SKM-1 treated with dmso at 0.1 percent for 144 hours (cell line): ENCODE data around the gene MEGF6.

Experiments
- DNase-seq: peaks from one replicate; lab custom pipeline; 2025; ENCODE audit not compliant: unreplicated experiment; lab: John Stamatoyannopoulos, UW

MEGF6 gene

DNA sequence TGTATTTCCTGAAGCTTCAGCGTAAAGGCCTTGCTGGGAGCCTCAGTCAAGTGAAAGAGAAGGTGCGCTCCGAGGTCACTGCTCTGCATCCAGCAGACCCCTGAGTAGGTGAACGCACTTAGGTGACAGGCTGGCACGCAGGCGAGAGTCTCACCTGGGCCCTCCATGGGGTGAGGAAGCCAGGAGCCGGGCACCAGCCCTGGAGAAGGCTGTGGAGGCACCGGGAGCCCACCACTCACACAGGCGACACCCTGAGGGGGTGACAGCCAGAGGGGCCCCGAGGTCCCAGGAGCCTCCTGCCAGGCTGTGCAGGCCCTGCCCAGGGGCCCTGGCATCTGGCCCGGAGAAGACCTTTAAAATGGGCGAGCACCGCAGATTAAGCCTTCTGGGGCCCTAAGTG is 89.2 kb downstream of the MEGF6 start:
- DNase-seq = no peak

DNA sequence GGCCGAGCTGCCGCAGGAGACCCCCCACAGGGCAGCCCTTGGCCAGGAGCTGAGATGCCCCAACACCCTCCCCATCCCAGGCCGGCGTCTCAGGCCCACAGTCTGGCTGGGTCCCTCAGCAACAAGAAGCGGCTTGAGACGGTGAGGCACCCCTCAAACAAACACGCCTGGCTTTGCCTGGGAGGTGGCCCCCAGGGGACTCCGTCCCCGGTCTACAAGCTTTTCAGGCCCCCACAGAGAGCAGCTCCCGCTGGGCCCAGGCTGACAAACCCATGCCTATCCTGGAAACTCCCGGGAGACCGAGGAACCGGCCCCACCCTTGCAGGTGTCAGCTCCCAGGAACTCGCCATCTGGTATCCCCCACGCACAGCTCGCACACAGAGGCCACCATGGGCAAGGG is 89.9 kb downstream of the MEGF6 start:
- DNase-seq = no peak

DNA sequence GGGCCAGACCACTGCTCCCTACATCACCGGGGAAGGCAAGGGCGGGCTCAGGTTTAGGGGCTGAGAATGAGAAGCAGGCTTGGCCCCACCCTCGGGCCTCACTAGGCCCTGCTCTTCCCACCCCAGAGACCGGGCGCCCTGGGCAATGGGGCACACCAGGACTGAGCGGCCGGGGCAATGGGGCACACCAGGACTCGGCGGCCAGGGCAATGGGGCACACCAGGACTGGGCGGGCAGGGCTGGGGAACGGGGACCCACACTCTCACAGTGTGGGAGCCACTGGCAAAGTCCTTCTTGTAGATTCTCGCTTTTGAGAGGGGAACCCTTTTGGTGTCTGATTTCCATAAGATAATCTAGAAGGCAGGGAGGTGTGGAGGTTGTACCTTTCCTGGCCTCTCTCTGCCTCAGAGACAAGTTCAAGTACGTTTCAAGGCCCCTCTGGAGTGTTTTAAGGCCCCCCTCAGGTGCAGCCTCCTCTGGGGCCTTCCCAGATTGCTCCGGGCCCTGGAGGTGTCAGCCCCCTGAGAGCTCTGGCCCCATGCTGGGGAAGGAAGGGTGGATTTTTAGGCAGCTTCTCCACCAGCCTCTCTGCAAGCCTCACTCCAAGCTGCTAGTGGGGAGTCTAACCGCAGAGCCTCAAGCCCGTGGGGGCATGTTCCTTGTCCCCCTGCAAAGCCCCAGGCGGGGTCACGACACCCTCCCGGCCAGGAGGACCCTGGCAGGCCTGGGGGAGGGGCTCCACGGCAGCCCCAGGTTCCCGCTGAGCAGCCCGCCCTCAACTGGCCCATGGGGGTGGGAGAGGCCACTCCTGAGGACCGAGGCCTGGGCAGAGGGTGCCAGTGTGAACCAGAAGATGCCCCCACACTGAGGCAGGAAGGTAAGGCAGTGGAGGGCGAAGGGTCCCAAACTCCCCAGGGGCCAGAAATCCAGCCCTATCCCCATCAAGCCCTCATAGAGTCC is 90.6 kb downstream of the MEGF6 start:
- DNase-seq = no peak

DNA sequence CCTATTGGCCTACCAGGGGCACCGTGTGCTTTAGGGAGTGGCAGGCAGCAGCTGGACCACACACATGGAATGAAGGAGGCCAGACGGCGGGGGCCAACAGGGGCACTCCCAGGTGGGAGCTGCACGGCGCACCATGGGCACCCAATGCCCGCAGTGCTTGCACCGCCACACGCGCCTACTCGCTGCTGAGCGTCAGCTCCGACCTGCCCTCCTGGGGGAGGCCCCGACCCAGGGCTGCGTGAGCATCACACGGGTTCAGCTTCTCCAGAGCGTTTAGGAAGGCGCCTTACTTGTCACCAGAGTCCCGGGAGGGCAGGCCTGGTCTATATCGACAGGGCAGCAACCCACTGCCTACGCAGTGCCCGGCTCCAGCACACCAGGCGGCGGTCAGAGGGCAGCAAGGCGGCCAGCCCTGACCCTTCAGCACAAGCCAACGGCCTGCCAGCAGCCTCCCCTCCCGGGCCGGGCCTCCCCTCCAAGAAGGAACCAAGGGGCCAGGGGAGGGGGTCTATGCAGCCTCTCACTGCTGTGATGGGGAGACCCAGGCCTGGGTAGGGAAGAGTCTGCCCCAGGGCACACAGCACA is 91.9 kb downstream of the MEGF6 start:
- DNase-seq = no peak

DNA sequence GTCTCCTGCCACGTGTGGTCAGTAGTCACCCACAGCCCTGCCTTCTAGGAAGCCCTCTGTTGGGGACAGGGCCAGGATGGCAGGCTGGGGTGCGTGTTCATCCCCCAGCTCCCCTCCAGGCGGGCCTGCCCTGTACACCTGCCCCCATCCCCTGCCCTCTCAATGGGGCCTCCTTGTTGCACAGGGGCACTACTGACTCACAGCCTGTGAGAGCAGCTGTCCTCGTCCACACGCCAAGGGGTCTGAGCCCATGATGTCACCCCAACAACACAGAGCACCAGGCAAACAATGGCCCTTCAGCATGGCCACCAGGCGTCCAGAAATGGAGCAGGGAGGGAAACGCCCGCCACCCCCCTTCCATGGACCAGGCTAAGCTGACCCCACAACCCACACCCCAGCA is 92.6 kb downstream of the MEGF6 start:
- DNase-seq = no peak

DNA sequence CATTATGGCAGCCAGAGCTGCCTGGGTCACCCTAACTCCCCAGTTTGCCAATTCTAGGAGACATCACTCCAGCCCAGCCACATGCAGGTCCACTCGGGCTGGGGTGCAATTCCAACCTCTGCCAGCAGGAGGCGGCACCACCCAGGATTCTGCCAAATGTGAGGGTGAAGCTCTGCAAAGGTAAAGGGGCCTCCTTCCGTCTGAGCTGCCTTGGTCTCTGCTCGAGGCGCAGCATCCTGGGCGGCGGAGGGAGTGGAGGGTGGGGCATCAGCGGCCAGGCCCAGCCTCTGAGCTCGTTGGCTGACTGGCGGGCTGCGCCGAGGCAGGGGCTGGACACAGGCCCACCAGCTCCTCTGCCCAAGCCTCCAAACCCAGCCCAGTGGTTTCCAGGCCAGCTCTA is 93.1 kb downstream of the MEGF6 start:
- no peak for DNase-seq

DNA sequence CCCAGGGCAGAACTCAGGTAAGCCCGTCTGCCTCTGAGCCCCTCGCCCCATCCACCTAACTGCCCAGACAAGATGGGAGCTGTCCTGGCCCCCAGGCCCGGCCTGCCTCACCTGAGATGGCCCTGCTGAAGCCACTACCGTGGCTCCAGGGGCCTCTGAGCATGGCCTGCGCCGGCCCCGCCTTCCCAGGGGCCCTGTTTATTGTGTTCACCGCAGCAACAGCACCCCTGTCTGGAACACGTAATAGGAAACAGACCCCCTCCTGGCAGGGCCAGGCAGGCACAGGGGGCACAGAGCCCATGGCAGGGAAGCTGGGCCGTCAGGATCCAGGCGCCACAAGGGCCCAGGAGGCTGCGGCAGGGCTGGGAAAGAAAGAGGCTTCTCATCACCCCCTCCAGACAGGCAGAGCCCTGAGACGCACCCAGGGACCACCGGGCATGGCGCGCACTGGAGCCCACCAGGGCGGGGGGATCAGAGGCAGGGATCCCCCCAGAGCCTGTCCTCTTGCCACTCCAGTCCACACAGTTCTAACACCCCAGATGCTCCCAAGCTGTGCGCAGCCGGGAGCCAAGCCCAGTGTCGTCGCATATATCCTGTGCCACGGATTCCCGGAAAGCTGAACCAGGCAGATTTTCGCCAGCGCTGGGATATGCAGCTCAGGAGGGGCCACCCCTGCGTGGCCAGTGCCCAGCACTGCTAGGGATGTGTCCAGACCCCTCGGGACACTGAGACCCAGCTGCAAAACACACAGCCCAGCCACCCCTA is 94.2 kb downstream of the MEGF6 start:
- no peak for DNase-seq

DNA sequence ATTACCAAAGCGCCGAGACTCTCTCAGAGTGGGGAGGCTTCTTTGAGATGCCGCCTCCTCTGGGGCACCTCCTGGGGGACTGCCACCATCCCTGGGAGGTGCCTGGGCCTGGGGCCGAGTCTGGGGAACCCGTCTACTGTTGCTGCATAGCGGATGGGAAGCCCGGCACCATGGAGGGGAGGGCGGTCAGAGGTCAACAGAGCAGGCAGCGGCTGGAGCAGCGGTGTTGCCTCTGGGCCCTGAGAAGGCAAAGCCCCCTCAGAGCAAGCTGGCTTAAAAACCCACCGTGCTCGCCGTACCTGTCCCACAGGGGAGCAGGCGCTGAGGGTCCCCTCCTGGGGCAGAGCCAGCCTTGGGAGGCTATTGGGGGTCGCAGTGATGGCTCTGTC is 94.8 kb downstream of the MEGF6 start:
- no peak for DNase-seq

DNA sequence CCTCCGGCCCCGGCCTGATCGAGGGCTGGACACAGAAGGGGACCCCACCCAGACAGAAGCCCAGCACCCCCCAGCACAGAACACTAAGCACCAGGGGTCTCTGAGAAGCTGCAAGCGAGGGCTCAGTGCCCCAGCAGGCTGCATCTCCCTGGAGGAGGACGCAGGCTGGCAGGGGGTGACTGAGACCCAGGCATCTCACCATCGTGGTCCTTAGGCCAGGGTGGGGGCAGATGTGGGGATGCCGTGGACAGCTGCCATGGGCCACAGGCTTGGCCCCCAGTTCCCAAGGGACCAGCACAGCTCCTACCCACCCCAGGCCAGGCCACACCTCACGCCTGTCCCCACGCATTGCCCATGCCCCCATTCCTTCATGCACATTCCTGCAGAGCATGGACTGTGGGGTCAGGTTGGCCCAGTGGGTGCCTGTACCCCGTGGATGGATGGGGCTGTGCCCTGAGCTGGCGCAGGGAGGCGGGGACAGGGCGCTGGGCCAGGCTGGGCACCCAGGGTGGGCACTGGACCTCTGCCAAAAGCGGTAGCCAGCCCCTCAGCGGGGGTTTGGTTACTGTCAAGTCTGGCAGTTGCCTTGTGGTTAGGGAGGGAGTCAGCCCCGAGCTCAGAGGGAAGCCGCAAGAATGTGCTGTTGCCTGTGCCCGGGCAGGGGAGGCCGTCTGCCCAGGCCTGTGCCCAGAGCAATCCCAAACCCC is 95.4 kb downstream of the MEGF6 start:
- DNase-seq = no peak

DNA sequence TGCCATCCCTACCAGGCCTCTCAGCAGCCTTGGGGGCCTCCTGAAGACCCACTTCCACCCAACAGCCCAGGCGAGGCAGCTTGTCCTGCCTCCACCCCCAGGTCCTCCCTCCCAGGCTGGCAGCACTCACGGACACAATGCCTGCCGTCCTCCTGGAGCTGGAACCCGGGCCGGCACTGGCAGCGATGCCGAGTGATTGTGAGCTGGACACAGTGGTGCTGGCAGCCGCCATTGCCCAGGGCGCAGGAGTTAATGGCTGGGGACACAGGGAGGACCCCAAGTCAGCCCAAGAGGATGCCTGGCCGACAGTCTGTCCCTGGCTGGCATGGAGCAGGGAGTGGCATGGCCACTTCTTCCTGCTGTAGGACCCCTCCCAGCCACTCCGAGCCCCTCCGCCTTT is 96.0 kb downstream of the MEGF6 start:
- DNase-seq = no peak

DNA sequence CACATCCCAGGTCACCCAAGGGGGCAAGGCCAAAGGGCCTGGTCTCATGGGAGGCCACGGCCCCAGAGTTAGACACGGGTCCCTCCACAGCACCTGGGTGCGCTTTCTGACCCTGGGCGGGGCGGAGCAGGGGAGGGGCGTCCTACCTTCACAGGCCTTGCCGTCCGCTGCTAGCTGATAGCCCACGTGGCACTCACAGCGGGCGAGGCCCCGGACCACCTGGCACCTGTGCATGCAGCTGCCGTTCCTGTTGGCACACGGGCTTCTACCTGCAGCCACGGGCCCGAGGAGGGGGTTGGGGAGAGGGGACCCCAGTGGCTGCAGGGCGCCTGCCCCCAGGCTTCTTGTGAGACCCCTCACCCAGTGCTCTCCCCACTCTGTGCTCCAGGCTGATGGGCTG is 96.9 kb downstream of the MEGF6 start:
- DNase-seq = no peak

DNA sequence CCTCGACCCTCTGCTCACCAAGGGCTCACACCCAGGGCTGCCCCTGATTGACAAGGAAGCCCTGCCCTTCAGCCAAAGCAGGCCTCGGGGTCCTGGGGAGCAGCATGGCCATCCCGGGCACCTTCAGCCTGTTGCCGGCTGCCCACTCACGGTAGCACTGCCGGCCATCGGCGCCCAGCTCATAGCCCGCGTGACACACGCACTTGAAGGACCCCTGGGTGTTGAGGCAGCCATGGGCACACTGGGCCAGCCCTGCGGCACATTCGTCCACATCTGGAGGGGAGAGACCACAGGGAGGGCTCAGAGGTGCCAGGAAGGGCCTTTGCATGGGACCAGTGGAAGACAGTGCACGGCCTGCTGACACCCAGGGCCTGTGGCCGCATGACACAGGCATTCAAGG is 99.5 kb downstream of the MEGF6 start:
- no peak for DNase-seq

DNA sequence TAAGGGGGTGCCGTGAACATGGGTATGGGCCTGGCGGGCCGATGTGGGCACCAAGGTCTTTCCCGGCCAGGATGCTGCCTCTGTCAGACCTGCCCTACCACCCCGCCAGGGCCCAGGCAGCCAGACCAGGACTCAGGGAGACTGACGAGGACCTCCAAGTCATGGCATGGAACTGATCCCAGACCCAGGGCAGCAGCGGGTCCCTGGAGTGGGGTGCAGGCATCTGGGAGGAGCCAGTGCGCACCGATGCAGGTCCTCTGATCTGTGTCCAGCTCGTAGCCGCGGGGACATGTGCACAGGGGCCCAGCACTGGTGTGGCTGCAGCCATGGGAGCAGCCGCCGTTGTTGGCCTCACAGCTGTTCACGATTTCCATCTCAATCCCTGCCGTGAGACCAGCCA is 100.0 kb downstream of the MEGF6 start:
- no peak for DNase-seq

DNA sequence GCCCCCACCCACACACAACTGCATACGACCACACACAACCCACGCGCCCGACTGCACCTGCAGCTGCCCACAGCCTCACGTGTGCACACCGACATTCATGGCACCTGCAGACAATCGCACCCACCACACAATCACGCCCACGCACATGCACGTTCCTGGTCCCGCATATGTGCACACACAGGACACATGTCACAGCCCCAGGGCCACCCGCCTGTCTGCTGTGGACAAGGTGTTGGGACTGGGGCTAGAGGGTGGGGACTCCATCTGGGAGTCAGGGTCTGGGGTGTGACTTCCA is 100.4 kb downstream of the MEGF6 start:
- DNase-seq = no peak

DNA sequence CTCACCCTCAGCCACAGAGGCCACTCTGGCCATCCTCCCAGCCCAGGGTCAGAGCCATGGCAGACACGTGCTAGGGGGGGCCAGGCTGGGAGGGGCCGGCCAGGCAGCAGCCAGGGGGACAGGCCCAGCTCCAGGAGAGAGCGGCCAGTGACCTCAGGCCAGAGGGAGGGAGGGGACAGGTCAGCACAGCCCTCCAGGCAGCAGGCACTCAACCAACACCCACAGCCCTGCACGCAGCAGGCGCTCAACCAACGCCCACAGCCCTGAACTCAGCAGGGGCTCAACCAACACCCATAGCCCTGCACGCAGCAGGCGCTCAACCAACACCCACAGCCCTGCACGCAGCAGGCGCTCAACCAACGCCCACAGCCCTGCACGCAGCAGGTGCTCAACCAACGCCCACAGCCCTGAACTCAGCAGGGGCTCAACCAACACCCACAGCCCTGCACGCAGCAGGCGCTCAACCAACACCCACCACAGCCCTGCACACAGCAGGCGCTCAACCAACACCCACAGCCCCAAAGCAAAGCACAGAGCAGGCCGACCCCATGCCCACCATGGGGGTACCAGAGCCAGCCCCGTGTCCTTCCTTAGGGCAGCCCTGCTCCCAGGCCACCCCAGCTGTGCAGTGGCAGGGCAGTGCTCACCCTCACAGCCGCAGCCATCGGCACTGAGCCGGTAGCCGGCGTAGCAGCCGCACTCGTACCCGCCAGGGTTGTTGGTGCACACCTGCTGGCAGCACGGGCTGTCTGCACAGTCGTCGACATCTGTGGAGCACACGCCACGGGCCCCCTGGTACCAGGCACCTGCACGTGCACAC is 101.0 kb downstream of the MEGF6 start:
- no peak for DNase-seq

DNA sequence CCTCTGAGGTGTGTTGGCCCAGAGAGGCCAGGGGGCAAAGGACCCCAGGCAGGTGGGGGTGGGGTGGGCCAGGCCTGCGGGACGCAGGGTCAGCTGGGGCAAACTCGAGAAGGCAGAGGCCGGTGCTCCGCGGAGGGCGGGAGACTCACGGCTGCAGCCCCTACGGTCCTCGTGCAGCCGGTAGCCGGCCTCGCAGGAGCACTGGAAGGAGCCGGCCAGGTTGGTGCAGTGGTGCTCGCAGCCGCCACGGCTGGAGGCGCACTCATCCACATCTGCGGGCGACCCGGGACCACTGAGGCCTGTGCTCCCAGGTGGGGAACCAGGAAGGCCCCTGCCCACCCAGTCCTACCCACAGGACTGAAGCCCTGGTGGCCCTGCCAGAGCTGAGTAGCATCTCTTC is 101.6 kb downstream of the MEGF6 start:
- DNase-seq = no peak

DNA sequence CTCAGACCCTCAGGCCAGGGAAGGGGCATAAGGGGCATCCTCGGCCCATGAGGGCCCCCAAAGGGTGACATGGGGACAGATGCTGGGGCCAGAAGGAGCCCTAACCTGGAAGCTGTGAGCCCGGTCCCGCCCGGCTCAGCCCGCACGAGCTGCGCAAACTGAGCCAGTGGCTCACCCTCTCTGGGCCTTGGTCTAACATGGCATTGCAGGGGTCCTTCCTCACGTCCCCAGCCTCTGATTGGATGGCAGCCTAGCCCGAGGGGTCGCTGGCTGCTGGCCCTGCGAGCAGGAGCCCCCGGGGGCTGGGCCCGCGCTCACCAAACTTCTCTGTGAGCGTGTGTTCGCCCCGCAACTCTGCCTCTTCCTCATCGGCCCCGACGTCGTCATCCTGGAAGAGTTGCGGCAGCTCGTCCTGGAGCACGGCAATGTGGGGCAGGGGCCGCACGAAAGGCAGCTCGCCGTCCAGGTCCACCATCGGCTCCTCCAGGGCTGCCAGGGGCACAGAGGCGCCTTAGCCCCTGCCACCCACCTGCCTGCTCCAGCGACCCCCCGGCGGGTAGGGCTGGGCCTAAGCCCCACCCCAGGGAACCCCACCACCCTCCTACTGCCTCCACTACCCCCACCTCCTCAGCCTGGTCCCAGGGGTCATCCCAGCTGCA is 102.4 kb downstream of the MEGF6 start:
- DNase-seq = no peak

DNA sequence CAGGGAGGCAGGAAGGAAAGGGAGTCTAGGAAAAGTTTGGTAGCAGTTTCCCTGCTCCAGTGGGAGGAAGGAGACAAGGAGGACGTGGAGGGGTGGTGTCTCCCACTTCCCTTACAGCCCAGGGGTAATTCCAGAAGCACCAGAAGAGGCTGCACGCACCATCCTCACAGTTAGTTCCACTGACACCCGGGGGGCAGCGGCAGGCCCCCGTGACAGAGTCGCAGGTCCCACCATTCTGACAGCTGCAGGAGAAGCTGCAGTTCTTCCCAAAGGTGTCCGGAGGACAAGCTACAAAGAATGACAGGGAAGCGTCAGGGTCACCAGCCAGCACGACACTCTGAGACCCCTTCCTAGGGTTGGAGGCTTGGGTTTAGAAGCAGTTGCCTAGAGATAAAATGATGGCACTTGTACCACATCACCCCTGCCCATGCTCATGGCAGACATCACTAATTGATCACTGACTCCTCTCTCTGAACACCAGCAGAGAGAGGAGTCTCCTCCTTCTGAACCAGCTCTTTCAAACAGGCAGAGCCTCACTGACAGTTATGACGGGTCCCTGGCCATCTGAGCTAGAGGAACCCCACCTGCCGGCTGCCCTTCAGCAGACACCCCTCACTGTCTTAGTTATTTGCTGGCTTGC is 103.6 kb downstream of the MEGF6 start:
- DNase-seq = no peak

DNA sequence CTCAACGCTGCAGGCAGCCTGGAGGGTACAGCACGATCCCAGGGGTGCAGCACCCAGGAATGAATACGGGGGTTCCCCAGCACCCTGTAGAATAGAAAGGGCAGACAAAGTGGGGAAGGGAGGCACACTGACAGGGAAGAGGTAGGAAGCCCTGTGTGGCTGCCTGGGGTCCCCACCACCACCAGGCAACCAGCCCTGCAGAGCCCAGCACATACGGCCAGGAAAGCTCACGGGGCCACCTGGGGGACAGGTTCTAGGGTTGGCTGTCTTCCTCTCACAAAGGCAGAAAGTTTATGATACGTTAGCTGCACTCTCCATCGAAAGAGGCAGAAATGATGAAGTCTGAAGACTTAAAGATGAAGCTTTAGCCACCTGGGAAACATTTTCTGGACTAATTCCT is 104.4 kb downstream of the MEGF6 start:
- no peak for DNase-seq

DNA sequence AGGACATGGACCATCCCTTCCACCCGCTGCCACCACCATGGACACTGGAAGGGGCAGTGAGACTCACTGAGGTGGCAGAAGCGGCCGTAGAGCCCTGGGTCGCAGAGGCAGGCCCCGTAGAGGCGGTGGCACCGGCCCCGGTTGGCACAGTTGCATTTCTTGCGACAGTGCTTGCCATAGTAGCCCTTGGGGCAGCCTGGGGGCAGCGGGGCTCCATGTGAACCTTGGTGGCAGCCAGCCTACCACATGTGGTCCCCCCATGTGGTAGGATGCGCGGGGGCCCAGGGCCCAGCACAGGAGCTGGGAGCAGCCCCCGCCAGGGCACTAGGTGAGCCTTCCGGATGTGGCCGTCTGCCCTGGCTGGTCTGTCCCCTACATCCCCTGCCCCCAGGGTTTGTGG is 105.3 kb downstream of the MEGF6 start:
- no peak for DNase-seq
